Spinal cord (tissue), 10 donors: ENCODE measurements around the gene SRRM3. TPM values are rescaled to one million over a fixed set of nuclear protein-coding genes. Genes with fewer than 3 reads are reported as not detected.
A peak's percentile ranks its signal among the peaks of the same experiment; 100 is the strongest.
"Not testable (repeated sequence)": the region's sequence is repeated elsewhere in the genome, so short reads cannot be mapped to it uniquely, and the experiment has no call there.

Experiments used
- DNase-seq, 6 donors: peaks; one replicate each; pipeline versions ENCODE4 v3.0.0 to v3.0.0-alpha.2; 2013 to 2015; ENCODE audit warnings: low spot score in 6 of 6, low read depth in 4 of 6
- H3K27ac ChIP-seq: one replicate; pipeline ENCODE4 v1.5.1; 2013; ENCODE audit warnings: low read depth, low read length, control low read depth
- H3K27me3 ChIP-seq: one replicate; pipeline ENCODE4 v1.6.1; 2013; ENCODE audit warnings: low read length; ENCODE audit not compliant: control insufficient read depth, insufficient read depth
- H3K36me3 ChIP-seq: one replicate; pipeline ENCODE4 v1.6.1; 2013; ENCODE audit warnings: low read length; ENCODE audit not compliant: control insufficient read depth, insufficient read depth
- H3K4me1 ChIP-seq: one replicate; pipeline ENCODE4 v1.6.1; 2013; ENCODE audit warnings: low read length; ENCODE audit not compliant: control insufficient read depth, insufficient read depth
- H3K4me3 ChIP-seq: one replicate; pipeline ENCODE4 v1.5.1; 2013; ENCODE audit warnings: low read depth, low read length, control low read depth
- H3K9me3 ChIP-seq: one replicate; pipeline ENCODE4 v1.6.1; 2013; ENCODE audit warnings: low read length; ENCODE audit not compliant: control insufficient read depth, insufficient read depth
- WGBS: methylation state at CpG from one replicate; pipeline ENCODE4 v1.1.5; 2013; ENCODE audit warnings: missing lambda C conversion rate; ENCODE audit not compliant: insufficient coverage; 5-methylcytosine and 5-hydroxymethylcytosine counted together
- polyA plus RNA-seq, 2 donors: library from polyadenylated mRNA; unstranded; fragments of 120-200 nt; gene quantifications; one replicate each; pipeline ENCODE4 v1.2.1, GENCODE V29; 2013; ENCODE audit not compliant: insufficient read length in 2 of 2
- total RNA-seq, 2 donors: library from RNA; depleted of rRNA in 1 of 2; stranded (reverse); fragments of 120-200 nt in 1 of 2; fragments of >200 nt in 1 of 2; gene quantifications; one replicate each; pipeline versions ENCODE4 v1.2.3 to v1.2.4, GENCODE V29; 2013 to 2014
- donor health status: healthy.

The SRRM3 gene
- total and polyA plus RNA-seq, 4 donors = 7.2 to 80.0 (median 27.4) TPM

GRCh38 chr7:76209310-76209709 is 7.6 kb downstream of the SRRM3 start:
- H3K9me3 ChIP-seq = no peaks in the 10 kb centered on the region
- no peak overlapping the region for H3K27ac ChIP-seq
- peaks cover 9% of the 10 kb centered on the region for H3K4me1 ChIP-seq
- 63% methylated on average over 1 of the region's 1 CpG for WGBS
- H3K27me3 ChIP-seq = no peaks in the 10 kb centered on the region
- DNase-seq = no peak
- no peak overlapping the region for H3K4me3 ChIP-seq
- peaks cover 16% of the 10 kb centered on the region for H3K36me3 ChIP-seq

DNA sequence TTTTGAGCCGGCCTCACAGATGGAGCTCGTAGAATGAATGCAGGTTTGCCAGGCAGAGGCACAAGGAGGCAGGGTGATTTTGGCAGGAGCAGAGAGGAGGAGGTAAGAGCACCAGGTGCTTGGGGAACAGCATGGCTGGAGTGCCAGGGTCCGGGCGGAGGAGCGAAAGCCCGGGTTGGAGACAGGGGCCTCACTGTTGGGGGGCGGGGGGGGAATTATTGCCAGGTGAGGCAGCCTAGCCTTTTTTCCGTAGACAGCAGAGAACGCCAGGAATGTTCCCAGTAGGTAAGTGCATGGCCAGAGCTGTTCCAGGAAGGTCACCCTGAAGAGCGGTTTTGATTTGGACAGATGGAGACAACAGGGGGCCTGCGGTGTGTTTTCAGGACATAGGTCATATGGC is 9.5 kb downstream of the SRRM3 start:
- 70% methylated on average over 11 of the region's 11 CpGs for WGBS
- Histone ChIP-seq H3K4me1 (peaks cover 10% of the 10 kb centered on the region), H3K36me3 (peaks cover 16% of the 10 kb centered on the region), H3K4me3 (no peak overlapping the region), H3K9me3 (no peaks in the 10 kb centered on the region), H3K27ac (no peak overlapping the region), H3K27me3 (no peaks in the 10 kb centered on the region)
- no peak for DNase-seq

- no CpG with 5 or more reads among the region's 4 CpGs for WGBS
- not testable (repeated sequence) for DNase-seq, H3K9me3 ChIP-seq, H3K36me3 ChIP-seq, H3K27ac ChIP-seq, H3K27me3 ChIP-seq, H3K4me3 ChIP-seq
- peaks cover 17% of the 10 kb centered on the region for H3K4me1 ChIP-seq
These were observed 13.7 kb downstream of the SRRM3 start for GRCh38 chr7:76215349-76215748.

- peak in 2 of 6 donors; percentile 56 to 94 for DNase-seq
- 10% methylated on average over 7 of the region's 9 CpGs for WGBS
- Histone ChIP-seq H3K4me3 (no peak overlapping the region), H3K9me3 (no peaks in the 10 kb centered on the region), H3K4me1 (peaks cover 24% of the 10 kb centered on the region), H3K27ac (no peak overlapping the region), H3K36me3 (peaks cover 3% of the 10 kb centered on the region), H3K27me3 (no peaks in the 10 kb centered on the region)
These were observed 14.8 kb downstream of the SRRM3 start for GRCh38 chr7:76216381-76217082.

GRCh38 chr7:76217942-76218566 is 16.4 kb downstream of the SRRM3 start:
- Histone ChIP-seq H3K4me3 (no peak overlapping the region), H3K36me3 (peaks cover 3% of the 10 kb centered on the region), H3K27me3 (no peaks in the 10 kb centered on the region), H3K27ac (no peak overlapping the region), H3K4me1 (peaks cover 24% of the 10 kb centered on the region), H3K9me3 (no peaks in the 10 kb centered on the region)
- DNase-seq = no peak
- 47% methylated on average over 6 of the region's 6 CpGs for WGBS

DNA sequence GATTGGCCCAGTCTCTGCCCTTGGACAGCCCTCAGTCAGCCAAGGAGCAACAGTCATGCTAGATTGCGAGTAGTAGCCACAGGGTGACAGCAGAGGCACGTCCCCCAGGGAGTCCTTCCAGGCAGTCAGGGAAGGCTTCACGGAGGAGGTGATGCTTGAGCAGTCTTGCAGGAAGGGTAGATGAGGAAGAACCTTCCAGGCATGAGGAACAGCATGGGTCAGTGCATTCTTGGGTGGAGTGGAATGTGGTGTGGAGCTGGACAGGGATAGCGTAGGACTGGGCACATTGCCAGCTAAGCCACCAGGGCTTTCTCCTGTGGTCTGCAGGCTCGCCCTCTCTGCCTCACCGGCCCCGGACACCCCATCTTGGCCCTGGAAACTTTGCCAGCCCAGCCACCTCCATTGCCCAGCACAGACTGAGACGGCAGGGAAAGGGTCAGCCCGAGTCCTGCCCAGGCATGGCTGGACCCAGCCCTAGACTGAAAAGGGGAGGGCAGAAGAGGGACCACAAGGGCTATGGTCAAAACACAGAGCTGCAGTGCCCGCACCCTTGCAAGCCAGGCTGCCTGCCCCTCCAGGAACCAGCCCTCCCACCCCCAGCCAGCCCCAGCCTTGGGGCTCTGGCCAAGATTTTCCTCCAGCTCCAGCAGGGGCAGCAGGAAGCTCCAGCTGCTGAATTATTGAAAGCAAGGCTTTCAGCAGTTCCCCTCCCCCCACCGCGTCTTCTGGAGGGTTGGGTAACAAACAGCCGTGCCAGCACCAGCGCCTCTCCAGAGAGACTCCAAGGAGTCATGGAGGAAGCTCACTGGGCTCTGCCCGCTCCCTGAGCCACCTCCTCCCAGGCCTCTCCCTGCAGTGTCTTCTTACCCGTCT is 18.7 kb downstream of the SRRM3 start:
- Histone ChIP-seq H3K27ac (no peak overlapping the region), H3K27me3 (no peaks in the 10 kb centered on the region), H3K4me3 (no peak overlapping the region), H3K9me3 (no peaks in the 10 kb centered on the region), H3K36me3 (peaks cover 3% of the 10 kb centered on the region), H3K4me1 (peaks cover 24% of the 10 kb centered on the region)
- 33% methylated on average over 16 of the region's 16 CpGs for WGBS
- peak in 4 of 6 donors; percentile 35 to 80 (median 58) for DNase-seq

DNA sequence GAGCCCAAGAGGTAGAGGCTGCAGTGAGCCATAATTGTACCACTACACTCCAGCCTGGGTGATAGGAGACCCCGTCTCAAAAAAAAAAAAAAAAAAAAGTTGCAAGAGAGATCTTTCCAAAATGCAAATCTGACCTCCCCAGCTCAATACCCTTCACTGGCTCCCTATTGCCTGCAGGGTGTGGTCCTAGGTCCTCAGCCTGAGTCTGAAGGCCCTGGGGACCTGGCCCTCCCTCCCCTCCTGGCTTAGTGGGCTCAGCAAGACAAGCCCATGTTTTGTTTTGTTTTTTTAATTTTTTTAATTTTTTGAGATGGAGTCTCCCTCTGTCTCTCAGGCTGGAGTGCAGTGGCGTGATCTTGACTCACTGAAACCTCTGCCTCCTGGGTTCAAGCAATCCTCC is 20.6 kb downstream of the SRRM3 start:
- Histone ChIP-seq H3K4me3 (no peak overlapping the region), H3K9me3 (no peaks in the 10 kb centered on the region), H3K27me3 (no peaks in the 10 kb centered on the region), H3K36me3 (peaks cover 3% of the 10 kb centered on the region), H3K4me1 (peaks cover 13% of the 10 kb centered on the region), H3K27ac (no peak overlapping the region)
- 83% methylated on average over 1 of the region's 2 CpGs for WGBS
- no peak for DNase-seq

GRCh38 chr7:76222839-76223238 is 21.1 kb downstream of the SRRM3 start:
- Histone ChIP-seq H3K4me3 (no peak overlapping the region), H3K27ac (no peak overlapping the region), H3K27me3 (no peaks in the 10 kb centered on the region), H3K36me3 (peaks cover 3% of the 10 kb centered on the region), H3K4me1 (peaks cover 13% of the 10 kb centered on the region), H3K9me3 (no peaks in the 10 kb centered on the region)
- WGBS = 79% methylated on average over 3 of the region's 5 CpGs
- DNase-seq = no peak

GRCh38 chr7:76223286-76223972 is 21.7 kb downstream of the SRRM3 start:
- Histone ChIP-seq H3K27me3 (no peaks in the 10 kb centered on the region), H3K4me3 (no peak overlapping the region), H3K36me3 (peaks cover 3% of the 10 kb centered on the region), H3K27ac (no peak overlapping the region), H3K4me1 (peaks cover 13% of the 10 kb centered on the region), H3K9me3 (no peaks in the 10 kb centered on the region)
- 13% methylated on average over 2 of the region's 3 CpGs for WGBS
- no peak for DNase-seq
